Left renal pelvis (tissue), 4 donors: ENCODE measurements around the gene RIC1. TPM values are rescaled to one million over a fixed set of nuclear protein-coding genes. Genes with fewer than 3 reads are reported as not detected.
"Not testable (repeated sequence)": the region's sequence is repeated elsewhere in the genome, so short reads cannot be mapped to it uniquely, and the experiment has no call there.

Experiments
- DNase-seq, 4 donors: peaks; one replicate each; pipeline ENCODE4 v3.0.0-alpha.2; 2013; ENCODE audit warnings: low read depth in 4 of 4, low spot score in 3 of 4
- polyA plus RNA-seq, 4 donors: library from polyadenylated mRNA; unstranded; fragments of 120-200 nt; gene quantifications; one replicate each; pipeline ENCODE4 v1.2.1, GENCODE V29; 2013; ENCODE audit not compliant: insufficient read length in 4 of 4

The RIC1 gene, protein sequence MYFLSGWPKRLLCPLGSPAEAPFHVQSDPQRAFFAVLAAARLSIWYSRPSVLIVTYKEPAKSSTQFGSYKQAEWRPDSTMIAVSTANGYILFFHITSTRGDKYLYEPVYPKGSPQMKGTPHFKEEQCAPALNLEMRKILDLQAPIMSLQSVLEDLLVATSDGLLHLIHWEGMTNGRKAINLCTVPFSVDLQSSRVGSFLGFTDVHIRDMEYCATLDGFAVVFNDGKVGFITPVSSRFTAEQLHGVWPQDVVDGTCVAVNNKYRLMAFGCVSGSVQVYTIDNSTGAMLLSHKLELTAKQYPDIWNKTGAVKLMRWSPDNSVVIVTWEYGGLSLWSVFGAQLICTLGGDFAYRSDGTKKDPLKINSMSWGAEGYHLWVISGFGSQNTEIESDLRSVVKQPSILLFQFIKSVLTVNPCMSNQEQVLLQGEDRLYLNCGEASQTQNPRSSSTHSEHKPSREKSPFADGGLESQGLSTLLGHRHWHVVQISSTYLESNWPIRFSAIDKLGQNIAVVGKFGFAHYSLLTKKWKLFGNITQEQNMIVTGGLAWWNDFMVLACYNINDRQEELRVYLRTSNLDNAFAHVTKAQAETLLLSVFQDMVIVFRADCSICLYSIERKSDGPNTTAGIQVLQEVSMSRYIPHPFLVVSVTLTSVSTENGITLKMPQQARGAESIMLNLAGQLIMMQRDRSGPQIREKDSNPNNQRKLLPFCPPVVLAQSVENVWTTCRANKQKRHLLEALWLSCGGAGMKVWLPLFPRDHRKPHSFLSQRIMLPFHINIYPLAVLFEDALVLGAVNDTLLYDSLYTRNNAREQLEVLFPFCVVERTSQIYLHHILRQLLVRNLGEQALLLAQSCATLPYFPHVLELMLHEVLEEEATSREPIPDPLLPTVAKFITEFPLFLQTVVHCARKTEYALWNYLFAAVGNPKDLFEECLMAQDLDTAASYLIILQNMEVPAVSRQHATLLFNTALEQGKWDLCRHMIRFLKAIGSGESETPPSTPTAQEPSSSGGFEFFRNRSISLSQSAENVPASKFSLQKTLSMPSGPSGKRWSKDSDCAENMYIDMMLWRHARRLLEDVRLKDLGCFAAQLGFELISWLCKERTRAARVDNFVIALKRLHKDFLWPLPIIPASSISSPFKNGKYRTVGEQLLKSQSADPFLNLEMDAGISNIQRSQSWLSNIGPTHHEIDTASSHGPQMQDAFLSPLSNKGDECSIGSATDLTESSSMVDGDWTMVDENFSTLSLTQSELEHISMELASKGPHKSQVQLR (N-terminal part only)
- 10 to 100 TPM; 28.6 to 36.0 (median 30.8) TPM for polyA plus RNA-seq

DNA sequence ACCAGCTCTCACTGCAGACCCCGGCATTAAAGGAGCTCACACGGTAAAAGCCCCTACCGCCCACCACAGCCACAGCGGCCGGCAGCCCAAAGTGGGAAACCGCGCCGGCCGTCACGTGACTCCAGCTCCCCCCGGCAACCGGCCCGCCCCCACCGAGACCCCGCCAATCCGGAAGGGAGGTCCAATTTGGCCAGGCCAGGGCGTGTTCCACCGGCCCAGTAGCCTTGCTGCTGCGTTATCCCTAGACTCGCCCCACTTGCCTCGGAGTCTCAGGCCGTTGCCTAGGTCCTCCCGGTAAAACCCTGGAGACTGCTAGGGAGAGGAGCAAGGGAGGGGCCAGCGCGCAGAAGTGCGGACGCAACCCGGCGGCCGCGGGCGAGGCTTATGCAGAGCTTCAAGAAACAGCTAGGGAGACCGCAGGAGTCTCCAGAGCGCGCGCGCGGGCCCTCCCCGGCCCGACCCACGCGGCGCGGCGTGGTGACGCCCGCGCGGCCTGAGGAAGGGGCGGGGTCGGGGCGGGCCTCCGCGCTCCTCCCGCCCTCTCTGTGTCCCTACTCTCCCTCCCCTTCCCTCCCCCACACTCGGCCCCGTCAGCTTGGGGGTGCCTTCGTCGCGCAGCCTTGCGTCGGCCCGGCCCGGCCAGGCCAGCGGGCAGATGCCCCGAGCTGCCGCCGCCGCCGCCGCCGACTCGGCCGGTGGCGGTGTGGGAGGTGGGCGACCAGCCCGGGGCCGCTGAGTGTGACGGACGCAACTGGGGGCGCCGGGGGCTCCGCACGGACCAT is at the start of gene RIC1:
RIC1 (plus strand) TSS at position 578 of the 782 bp plus-strand sequence; CDS start at position 781, 203 bp downstream.
- peak; percentile 74 to 88 (median 86) for DNase-seq

DNA sequence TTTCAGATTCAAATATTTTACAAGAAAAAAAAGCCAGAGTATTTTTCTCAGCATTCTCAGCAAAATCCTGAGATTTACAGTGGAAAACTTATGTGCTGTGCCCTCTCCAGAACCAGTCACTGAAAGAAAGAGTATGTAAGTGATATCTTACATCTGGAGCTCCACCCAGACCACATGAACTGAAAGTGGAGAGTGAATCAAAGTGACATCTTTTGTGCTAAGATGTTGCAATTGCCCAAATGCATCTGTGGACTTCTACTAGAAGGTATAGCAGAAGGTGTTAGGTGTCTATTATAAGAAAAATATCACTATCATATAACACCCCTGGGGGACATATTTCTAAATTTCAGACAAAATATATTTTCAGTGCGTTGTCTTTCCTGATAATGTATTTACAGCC is 49.0 kb upstream of the RIC1 start:
- no peak for DNase-seq

DNA sequence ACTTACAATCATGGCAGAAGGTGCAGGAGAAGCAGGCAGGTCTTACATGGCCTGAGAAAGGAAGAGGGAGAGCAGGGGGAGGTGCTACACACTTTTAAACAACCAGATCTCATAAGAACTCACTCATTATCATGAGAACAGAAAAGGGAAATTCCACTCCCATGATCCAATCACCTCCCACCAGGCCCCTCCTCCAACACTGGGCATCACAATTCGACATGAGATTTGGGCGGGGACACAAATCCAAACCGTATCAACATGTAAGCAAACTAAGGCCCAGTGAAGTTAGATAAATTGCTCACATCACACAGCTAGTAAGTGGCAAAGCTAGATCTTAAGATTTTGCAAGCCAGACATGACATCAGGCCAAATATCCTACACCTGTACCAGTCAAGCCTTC is 48.3 kb upstream of the RIC1 start:
- DNase-seq: no peak

DNA sequence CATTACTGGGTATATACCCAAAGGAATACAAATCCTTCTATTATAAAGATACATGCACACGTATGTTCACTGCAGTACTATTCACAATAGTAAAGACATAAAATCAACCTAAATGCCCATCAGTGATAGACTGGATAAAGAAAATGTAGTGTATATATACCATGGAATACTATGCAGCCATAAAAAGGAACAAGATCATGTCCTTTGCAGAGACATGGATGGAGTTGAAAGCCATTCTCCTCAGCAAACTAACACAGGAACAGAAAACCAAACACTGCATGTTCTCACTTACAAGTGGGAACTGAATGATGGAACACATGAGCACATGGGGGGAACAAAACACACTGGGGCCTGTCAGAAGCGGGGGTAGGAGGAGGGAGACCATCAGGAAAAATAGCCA is 47.2 kb upstream of the RIC1 start:
- not testable (repeated sequence) for DNase-seq

DNA sequence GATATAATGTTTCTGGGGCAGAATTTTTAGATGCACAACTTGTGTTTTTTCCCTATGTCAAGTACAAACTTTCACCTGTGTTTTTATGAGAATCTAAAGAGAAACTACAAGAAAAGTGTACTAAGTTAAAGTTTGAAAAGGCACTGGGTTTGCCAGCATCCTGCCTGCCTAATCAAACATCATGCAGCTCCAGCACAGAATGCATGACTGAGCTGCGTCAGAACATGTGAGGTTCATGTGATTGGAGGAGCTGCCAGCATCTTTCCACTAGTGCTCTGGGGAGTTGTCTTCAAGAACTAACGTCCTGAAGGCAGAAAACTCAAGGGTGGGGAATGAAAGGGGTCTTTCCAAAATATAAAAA is 46.1 kb upstream of the RIC1 start:
- no peak for DNase-seq

DNA sequence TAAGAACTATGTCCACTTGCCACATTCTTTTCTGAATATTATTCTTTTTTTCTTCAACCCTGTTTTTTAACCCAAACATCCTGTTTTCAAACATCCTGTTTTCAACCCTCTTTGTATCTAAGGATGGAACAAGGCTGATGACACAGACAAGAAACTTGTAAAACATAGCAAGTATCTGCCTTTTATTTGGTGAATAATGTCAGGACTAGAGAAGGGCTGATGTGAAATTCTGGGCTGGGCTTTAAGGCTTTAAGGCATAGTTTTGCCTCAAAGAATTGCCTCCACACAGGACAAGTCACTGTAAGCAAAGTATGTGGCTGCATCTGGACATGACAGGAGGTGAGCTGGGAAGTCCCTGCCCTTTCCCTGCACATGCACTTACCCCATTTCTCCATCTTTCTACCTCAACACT is 42.5 kb upstream of the RIC1 start:
- DNase-seq: no peak

DNA sequence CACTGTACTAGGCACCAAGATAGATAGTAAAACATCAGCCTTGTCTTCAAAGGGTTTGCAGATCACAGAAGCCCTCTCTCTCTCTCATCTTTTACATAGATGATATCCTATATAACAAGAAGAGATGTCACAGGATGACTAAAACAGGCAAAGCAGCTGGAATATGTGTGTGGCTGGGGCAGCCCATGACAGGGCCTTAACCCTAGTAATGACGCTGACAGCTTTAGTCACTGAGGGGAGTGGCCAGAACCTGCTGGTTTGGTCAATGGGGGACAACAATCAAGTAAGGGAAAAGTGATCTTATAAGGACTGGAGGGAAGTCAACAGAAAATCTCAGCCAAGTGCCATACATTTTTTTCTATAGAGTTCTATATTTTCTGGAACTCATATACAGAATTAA is 41.9 kb upstream of the RIC1 start:
- DNase-seq: no peak

DNA sequence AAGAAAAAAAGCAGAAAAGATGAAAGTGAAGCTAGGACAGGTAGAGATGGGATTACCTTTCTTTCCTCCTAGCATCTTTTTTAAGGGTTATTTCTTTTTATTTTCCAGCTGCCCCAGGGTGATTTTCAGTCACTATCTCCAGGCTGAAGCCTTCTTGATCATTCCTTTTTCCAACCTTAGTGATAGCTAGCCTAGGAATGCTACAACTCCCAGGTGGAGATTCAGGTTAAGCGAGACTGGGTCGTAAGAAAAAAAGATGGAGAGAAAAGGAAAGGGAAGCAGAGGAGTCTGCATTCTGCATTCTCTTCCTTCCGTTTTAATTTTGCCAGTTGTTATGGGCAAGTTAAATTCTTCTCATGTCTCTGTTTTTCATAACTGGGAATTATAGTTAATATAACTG is 36.7 kb upstream of the RIC1 start:
- DNase-seq: no peak

DNA sequence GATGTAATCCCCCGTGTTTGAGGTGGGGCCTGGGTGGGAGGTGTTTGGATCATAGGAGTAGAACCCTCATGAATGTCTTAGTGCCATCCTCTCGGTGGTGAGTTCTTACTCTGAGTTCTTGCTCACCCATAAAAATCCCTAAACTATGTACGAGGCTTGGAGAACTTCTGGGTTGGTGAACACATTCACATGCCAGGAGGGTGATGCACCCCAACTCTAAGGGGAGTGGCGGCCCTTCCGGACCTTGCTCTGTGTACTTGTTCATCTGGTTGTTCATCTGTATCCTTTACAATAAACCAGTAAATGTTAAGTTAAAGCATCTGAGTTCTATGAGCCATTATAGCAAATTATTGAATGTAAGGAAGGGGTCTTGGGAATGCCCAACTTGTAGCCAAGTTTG is 36.0 kb upstream of the RIC1 start:
- DNase-seq: no peak

DNA sequence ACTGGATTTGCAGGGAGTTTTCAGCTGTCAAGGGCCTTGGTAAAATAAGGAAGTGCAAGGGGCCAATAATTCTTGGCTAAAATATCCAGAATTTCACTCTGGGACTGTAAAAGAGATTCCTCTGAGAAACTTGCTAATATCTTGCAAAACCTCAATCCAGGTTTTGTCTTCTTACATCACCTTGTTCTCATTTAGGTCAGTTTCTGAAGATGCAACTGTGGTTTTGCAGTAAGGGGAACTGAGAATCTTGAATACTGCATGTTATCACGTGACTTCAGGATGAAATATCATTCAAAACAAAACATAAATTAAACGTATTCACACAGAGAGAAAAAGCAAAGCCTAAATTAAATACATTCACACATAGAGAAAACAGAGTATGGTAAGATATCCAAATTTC is 35.0 kb upstream of the RIC1 start:
- DNase-seq: no peak

DNA sequence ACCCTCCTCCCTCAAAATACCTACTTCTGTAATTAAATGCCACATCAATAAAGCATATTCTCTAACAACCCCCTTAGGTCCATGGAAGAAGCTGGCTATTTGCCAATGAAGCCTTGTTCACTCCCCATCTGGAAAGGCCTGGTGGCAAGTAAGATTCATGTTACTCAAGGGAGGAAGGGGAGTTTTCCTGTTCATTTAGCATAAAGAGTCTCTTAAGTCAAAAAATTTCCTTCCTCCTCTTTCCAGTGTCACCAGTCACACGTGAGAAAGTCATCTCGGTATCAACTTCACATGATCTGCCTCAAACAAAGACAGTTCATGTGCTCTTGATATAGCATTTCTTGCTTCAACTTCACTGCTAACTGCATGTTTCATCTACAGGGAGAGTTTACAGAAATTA is 32.7 kb upstream of the RIC1 start:
- peak in 1 of 4 donors; percentile 25 for DNase-seq

DNA sequence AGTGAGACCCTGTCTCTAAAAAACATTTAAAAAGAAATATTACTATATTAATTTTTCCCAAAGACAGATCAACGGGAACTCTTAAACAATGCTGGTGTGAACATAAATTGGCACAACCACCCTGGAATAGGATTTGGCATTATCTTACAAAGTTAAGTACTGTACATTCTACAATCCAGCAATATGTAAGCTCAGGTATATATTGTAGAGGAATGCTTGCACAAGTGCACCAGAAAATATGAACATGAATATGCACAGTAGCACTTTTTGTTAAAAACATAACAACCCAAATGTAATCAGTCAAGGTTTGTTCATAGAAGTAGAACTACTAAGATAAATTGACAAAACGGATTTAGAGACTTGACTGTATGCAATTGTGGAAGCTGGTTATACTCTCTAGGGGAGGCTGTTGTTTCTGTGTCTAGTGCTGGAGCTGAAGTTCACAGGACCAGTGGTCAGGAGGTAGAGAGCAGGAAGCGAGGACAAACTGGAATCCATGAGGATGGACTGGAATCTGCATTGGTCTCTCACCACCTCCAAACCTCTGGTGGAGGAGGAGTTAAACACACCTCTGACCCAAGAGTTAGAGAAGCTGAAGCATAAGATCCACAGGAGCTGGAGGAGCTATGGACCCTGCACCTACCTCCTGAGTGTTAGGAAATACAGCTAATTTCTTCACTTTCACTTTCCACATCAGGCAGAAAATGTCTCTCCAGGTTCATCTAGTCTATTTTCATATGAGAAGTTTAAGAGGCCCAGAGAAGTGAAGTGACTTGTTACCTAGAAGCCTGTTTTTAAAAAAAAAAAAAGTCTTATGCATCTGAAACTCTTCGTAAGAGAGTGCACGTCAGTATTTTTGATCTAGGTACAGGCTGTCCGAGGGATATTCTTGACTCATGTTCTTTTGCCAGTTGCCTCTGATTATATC is 20.3 kb upstream of the RIC1 start:
- DNase-seq: no peak

DNA sequence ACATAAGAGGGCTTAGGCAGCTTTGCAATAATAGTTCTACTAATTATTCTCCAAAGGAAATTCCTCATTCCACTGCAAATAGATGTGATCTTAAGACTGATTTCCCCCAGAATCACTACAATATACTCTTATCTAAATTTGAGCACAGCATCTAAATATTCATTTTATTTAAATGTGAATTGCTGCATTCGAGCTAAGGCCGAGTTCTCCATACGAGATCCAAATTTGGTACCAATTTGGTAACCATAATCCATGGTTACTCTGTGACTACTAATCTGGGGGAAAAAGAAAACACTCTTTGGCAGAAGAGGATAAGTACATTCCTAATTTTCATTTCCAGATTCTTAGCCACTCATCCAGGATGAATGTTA is 19.7 kb upstream of the RIC1 start:
- no peak for DNase-seq

DNA sequence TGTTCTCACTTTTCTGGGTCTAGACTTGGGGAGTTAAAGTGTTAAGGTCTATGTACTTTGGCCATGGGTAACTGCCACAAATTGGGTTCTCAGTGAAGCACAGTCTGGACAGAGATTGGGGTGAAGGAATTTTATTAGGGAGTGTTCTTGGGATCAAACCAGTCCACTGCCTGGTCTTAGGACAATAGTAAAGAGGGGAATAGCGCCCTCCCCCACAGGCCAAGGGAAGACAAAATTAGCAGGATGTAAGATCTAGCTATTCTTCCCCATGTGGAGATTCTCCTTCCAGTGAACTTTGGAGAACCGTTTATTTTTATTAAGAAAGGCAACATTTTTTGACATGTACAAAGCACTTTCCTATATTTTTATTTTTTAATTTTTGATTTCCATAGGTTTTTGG is 18.4 kb upstream of the RIC1 start:
- no peak for DNase-seq

DNA sequence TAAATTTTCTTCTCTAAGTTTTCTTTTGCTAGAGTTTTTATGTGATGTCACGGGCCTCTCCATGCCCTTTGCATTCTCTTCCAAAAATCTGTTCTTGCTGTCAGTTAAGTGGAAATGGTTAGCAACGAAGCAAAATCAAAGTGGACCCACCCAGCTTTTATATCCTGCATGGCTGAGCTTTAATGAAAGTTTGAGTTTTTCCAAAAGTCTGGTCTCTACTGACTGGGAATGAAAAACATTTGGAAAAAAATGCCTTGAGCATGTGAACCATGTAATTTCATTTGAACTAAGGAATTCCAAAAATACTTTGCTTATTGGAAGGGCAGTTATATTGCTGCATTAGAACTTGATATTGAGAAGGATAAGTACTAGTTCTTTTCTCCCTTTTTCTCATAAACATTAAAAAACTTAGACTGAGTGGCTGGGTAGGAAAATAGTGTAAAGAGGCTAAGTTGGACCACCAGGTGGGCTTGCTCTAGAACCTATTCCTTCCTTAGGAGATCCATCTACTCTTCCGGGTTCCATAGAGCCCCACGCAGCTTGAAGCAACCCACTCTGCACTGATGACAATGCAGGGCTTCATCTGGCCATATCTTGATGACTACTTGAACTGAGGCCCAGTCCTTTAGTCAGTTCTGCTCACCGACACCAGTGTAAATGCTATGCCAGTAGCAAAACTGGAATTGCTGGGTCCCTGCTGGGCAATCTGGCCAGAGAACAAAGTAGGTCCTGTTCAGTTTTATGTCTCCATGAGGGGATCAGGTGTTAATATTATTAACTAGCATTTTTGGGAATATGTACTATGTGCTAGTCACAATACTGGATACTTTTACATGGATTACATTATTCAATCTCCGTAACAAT is 17.4 kb upstream of the RIC1 start:
- DNase-seq: no peak

DNA sequence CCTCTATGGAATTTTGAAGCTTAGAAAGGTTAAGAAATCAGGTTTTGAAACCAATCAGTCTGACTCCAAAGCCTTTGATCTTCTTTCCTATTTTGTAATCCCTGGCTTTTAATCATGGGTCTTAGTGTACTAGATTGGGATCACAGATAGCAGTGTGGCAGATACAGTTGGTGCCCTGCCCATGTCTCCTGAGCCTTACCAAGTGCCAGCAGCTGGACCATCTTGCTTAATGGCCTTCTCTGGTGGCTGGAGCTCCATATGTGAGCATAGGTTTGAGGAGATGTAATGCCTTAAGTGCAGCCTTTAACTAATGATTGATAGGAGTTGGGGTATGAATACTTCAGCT is 16.7 kb upstream of the RIC1 start:
- no peak for DNase-seq

DNA sequence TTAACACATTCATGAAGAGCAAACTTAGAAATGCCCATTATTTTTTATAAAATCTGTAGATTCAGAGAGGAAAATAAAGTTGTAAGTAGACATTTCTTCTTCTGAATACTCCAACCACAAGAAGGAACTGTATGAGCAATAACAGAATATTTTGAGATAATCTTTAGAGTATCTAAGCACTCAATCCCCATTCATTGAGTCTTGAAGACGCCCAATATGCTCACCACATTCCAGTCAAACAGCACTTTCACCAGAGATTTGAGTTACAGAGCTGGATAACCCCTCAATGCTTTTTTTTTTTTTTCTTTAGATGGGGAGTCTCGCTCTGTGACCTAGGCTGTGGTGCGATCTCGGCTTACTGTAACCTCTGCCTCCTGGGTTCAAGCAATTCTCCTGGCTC is 14.7 kb upstream of the RIC1 start:
- DNase-seq: no peak

DNA sequence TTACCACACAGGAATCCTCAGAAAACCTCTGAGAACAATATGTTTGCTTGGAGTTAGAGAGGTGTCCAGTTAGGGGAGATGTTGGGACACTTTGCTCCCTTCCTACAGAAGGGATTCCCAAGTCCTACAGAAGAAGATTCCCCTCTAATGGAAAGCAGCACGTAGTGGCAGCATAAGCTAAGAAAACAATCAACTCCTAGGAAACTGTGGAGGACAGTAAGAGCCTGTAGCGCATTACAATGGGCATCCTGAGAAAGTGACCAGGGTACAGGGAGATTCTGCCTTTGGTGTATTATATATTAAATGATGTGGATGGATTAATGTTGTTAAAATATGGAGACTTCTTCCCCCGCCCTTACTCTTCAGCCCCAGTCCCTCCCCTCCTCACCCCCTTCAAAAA is 13.9 kb upstream of the RIC1 start:
- no peak for DNase-seq
